Measurements from ENCODE around the gene VAMP5.
"Not testable (repeated sequence)": the region's sequence is repeated elsewhere in the genome, so short reads cannot be mapped to it uniquely, and the experiment has no call there.

VAMP5 gene

DNA sequence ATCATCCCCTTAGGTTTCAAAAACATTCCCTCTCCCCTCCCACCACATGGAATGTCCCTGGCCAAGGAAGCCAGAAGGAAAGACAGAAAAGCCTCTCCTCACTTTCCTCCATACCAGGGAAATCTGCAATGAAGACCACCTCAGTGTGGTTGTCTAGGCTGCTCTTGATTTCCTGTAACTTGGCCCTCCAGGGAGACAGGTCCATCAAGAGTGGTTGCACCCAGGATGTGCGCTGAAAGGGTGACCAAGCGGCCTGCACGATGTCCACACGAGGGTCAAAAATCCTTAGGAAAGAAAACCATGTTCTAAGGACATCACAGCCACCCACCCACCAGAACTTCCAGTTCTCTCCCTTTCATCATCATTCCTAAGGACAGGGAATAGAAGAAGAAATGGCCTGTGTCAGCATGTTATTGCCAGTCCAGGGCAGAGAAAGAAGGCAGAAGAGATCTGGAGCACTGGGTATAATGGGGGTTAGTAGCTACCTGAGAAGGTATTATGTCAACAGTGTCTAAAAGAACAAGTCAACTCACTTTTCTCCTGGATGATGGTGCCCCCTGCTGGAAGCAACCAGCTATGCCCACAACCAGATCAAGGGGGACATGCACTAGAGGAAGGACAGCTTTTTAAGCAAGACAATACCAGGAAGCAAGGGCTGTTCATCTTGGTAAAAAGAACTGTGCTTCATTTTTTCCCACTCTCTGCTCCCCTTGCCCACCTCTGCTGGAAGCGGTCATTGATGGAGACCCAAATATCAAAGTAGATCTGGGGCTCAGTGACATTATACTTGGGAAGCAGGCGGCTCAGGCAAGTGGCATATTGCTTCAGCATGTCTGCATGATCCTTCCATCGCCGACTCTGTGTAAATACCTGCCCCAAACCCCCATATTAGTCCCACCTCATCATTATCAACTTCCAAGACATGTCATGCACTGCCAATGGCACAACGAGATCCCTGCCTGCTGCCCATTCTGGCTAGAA lies 32.2 kb upstream of the VAMP5 start:
- peak; percentile 96 for TF ChIP-seq CTCF (IDR thresholded peaks at IDR 0.05; ENCODE audit: insufficient read depth, missing control alignments)
- FAIRE-seq (no peak), DNase-seq (ENCODE audit: insufficient read length, low spot score) (peak; percentile 52)

DNA sequence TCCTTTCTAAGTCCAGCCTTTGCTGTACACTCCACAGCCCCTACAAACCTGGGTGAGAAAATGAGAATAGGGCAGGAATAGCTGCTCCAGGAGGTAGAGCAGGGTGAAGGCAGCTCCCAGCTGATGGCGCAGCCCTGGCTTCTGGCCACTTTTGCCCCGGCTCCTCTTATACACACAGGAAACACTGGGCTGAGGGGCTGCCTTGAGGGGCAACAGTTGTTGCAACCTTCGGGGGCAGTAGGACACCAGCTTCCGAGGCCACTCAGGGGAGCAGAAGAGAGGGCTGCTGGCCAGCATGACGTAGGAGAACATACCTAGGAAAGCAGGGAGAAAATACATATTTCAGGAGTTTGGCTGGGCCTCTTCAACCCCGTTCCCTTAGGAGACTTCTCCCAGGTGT lies 31.0 kb upstream of the VAMP5 start:
- no peak for TF ChIP-seq CTCF (IDR thresholded peaks at IDR 0.05; ENCODE audit: insufficient read depth, missing control alignments)
- FAIRE-seq (no peak), DNase-seq (ENCODE audit: insufficient read length, low spot score) (no peak)

DNA sequence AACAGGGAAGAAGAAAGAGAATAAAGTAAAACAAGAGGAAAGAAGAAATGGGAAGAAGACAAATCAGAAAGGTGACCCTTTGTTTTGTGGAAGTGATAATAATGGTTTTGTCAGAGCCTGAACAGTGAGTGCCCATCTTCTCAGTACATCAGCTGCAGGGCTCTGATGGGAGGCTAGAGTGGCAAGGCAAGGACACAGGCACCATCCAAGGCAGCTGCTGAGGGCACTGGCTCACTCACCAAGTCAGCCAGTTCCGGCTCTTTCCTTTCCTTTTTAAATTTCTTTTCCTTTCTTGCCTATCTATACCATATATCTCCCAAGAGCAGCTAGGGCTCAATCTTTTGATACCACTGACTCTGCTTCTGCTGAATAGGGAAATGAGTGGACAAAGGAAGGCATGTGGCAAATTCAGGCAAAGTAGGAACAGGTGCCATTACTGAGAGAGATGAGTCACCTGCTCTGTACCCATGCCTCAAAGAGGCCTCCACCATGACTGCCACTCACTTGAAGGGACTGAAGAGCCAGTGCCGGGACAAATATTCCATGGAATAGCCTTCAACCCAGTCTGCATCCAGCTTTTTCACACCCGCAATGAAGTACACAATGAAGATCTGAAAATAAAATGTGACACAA lies 29.1 kb upstream of the VAMP5 start:
- FAIRE-seq (no peak), DNase-seq (ENCODE audit: insufficient read length, low spot score) (no peak)
- TF ChIP-seq CTCF (IDR thresholded peaks at IDR 0.05; ENCODE audit: insufficient read depth, missing control alignments): no peak

DNA sequence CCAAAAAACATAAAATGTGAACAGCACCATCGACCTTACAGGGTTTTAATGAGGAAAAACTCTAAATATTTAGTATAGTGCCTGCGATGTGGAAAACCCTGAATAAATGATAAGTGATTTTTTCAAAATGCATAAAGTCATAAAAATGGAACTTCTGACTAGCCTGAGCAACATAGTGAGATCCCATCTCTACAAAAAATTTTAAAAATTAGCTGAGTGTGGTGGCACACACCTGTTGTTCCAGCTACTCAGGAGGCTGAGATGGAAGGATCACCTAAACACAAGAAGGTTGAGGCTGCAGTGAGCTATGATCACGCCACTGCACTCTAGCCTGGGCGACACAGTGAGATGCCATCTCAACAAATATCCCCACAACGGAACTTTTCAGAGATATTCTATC lies 27.1 kb upstream of the VAMP5 start:
- TF ChIP-seq CTCF (IDR thresholded peaks at IDR 0.05; ENCODE audit: insufficient read depth, missing control alignments): no peak
- no peak for DNase-seq (ENCODE audit: insufficient read length, low spot score)
- FAIRE-seq: no peak

DNA sequence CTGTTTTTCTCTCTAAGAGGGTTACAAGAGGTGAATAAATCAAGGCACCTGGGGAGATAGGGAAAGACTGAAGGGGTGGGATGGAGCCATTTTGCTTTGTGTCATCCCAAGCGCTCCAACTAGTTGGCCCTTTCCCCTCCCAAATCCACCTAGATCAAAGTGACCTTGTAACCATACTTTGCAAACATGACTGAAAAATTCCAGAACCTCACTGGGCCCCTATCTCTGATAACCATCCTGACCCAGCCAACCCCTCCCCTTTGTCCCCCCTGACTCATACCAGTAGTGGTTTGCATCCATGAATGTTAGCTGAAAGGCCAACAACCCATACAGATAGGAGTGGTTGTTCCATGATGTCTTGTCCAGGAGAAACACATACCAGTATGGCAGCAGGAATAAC lies 26.1 kb upstream of the VAMP5 start:
- FAIRE-seq: no peak
- no peak for TF ChIP-seq CTCF (IDR thresholded peaks at IDR 0.05; ENCODE audit: insufficient read depth, missing control alignments)
- no peak for DNase-seq (ENCODE audit: insufficient read length, low spot score)

DNA sequence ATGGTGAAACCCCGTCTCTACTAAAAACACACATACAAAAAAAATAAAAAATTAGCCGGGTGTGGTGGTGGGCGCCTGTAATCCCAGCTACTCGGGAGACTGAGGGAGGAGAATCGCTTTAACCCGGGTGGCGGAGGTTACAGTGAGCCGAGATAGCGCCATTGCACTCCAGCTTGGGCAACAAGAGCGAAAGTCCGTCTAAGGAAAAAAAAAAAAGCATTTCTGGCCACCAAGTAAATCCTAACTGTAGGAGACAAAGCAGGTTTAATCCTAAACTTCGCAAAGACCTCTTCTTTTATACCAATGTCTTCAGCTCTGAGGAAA lies 23.9 kb upstream of the VAMP5 start:
- not testable (repeated sequence) for DNase-seq (ENCODE audit: insufficient read length, low spot score); FAIRE-seq

- DNase-seq (ENCODE audit: insufficient read length, low spot score) (no peak), FAIRE-seq (no peak)
- TF ChIP-seq CTCF (IDR thresholded peaks at IDR 0.05; ENCODE audit: insufficient read depth, missing control alignments): no peak
Observed at GRCh38 chr2:85560812-85561279, 23.4 kb upstream of the VAMP5 start.

Measured in D721Med (cell line).